Measurements from ENCODE around the gene SYNPR.

Gene SYNPR

GRCh38 chr3:63478990-63479660, 201.0 kb downstream of the SYNPR start:
- H4K20me1 ChIP-seq (ENCODE audit: insufficient read depth, low read length) = no peaks in the 10 kb centered on the region
- H3K4me3 ChIP-seq (ENCODE audit: low read depth, low read length, poor library complexity, severe bottlenecking) = no peak overlapping the region
- H3K9me3 ChIP-seq (ENCODE audit: low read length) = no peaks in the 10 kb centered on the region
- H3K9ac ChIP-seq (ENCODE audit: low read length) = no peak overlapping the region
- no peaks in the 10 kb centered on the region for H3K4me1 ChIP-seq (ENCODE audit: insufficient read depth, low read length, severe bottlenecking)
- H3K27ac ChIP-seq (ENCODE audit: low read depth, low read length, poor library complexity, severe bottlenecking) = no peak overlapping the region
- no peaks in the 10 kb centered on the region for H3F3A ChIP-seq (ENCODE audit: insufficient read depth, low read length)
- H3K79me2 ChIP-seq (ENCODE audit: insufficient read depth, low read length) = no peaks in the 10 kb centered on the region
- H3K4me2 ChIP-seq (ENCODE audit: low read length) = no peak overlapping the region
- H3K36me3 ChIP-seq (ENCODE audit: insufficient read depth, low read length) = no peaks in the 10 kb centered on the region
- H2AFZ ChIP-seq (ENCODE audit: low read length) = no peak overlapping the region
- H3K27me3 ChIP-seq (ENCODE audit: insufficient read depth, low read length) = no peaks in the 10 kb centered on the region
- no peaks in the 10 kb centered on the region for H3K9me2 ChIP-seq (ENCODE audit: low read depth, low read length)
- TF ChIP-seq EZH2 (IDR thresholded peaks at IDR 0.05; ENCODE audit: borderline replicate concordance, low read length) (no peak), CTCF (IDR thresholded peaks at IDR 0.05; ENCODE audit: low read length) (no peak)

- no peaks in the 10 kb centered on the region for H3K4me1 ChIP-seq (ENCODE audit: insufficient read depth, low read length, severe bottlenecking)
- H3K36me3 ChIP-seq (ENCODE audit: insufficient read depth, low read length) = no peaks in the 10 kb centered on the region
- no peak for TF ChIP-seq CTCF (IDR thresholded peaks at IDR 0.05; ENCODE audit: low read length)
- TF ChIP-seq EZH2 (IDR thresholded peaks at IDR 0.05; ENCODE audit: borderline replicate concordance, low read length) = no peak
- no peaks in the 10 kb centered on the region for H3F3A ChIP-seq (ENCODE audit: insufficient read depth, low read length)
- H3K9ac ChIP-seq (ENCODE audit: low read length) = no peak overlapping the region
- H2AFZ ChIP-seq (ENCODE audit: low read length) = no peak overlapping the region
- no peaks in the 10 kb centered on the region for H3K79me2 ChIP-seq (ENCODE audit: insufficient read depth, low read length)
- H3K9me2 ChIP-seq (ENCODE audit: low read depth, low read length) = no peaks in the 10 kb centered on the region
- H4K20me1 ChIP-seq (ENCODE audit: insufficient read depth, low read length) = no peaks in the 10 kb centered on the region
- no peak overlapping the region for H3K27ac ChIP-seq (ENCODE audit: low read depth, low read length, poor library complexity, severe bottlenecking)
- no peak overlapping the region for H3K4me3 ChIP-seq (ENCODE audit: low read depth, low read length, poor library complexity, severe bottlenecking)
- H3K9me3 ChIP-seq (ENCODE audit: low read length) = no peaks in the 10 kb centered on the region
- no peaks in the 10 kb centered on the region for H3K27me3 ChIP-seq (ENCODE audit: insufficient read depth, low read length)
- no peak overlapping the region for H3K4me2 ChIP-seq (ENCODE audit: low read length)
Measured at GRCh38 chr3:63479661-63480035, 201.5 kb downstream of the SYNPR start.

- no peaks in the 10 kb centered on the region for H3F3A ChIP-seq (ENCODE audit: insufficient read depth, low read length)
- no peaks in the 10 kb centered on the region for H3K27me3 ChIP-seq (ENCODE audit: insufficient read depth, low read length)
- H2AFZ ChIP-seq (ENCODE audit: low read length) = no peak overlapping the region
- H4K20me1 ChIP-seq (ENCODE audit: insufficient read depth, low read length) = no peaks in the 10 kb centered on the region
- H3K4me2 ChIP-seq (ENCODE audit: low read length) = no peak overlapping the region
- no peak overlapping the region for H3K4me3 ChIP-seq (ENCODE audit: low read depth, low read length, poor library complexity, severe bottlenecking)
- H3K9me3 ChIP-seq (ENCODE audit: low read length) = no peaks in the 10 kb centered on the region
- H3K9ac ChIP-seq (ENCODE audit: low read length) = no peak overlapping the region
- no peaks in the 10 kb centered on the region for H3K79me2 ChIP-seq (ENCODE audit: insufficient read depth, low read length)
- no peaks in the 10 kb centered on the region for H3K9me2 ChIP-seq (ENCODE audit: low read depth, low read length)
- no peaks in the 10 kb centered on the region for H3K36me3 ChIP-seq (ENCODE audit: insufficient read depth, low read length)
- H3K27ac ChIP-seq (ENCODE audit: low read depth, low read length, poor library complexity, severe bottlenecking) = no peak overlapping the region
- H3K4me1 ChIP-seq (ENCODE audit: insufficient read depth, low read length, severe bottlenecking) = no peaks in the 10 kb centered on the region
- TF ChIP-seq CTCF (IDR thresholded peaks at IDR 0.05; ENCODE audit: low read length) (no peak), EZH2 (IDR thresholded peaks at IDR 0.05; ENCODE audit: borderline replicate concordance, low read length) (no peak)
Measured at GRCh38 chr3:63481627-63482026, 203.5 kb downstream of the SYNPR start.

Measured in OCI-LY1 (cell line).